IMR-90 (cell line): ENCODE measurements around the gene TBC1D22A. TPM values are rescaled to one million over a fixed set of nuclear protein-coding genes. Genes with fewer than 3 reads are reported as not detected.
A peak's percentile ranks its signal among the peaks of the same experiment; 100 is the strongest.

ENCODE experiments used
- ATAC-seq: fragments of 200-7000 bp; cut with Tn5 transposase; 2 replicates; pipeline ENCODE4 v1.9.1; 2020; ENCODE audit warnings: low read depth, mild to moderate bottlenecking, moderate library complexity
- BruUV-seq: library from RNA; stranded (reverse); fragments of 400-500 nt; replicated peaks from 2 replicates; lab custom pipeline; 2021; lab: Mats Ljungman, UMichigan
- CTCF ChIA-PET: fragments of 300-600 bp; formaldehyde crosslinking; extraction: SDS; loops from one replicate; lab custom pipeline; 2021; ENCODE audit warnings: antibody characterized with exemption; lab: Yijun Ruan, JAX
- POLR2A ChIA-PET: fragments of 300-600 bp; sonication (Branson Sonifier 250); formaldehyde crosslinking; loops from one replicate; lab custom pipeline; 2022; ENCODE audit warnings: antibody characterized with exemption; ENCODE audit not compliant: unreplicated experiment; lab: Charles Lee
- DNase-seq: peaks from one replicate; pipeline ENCODE4 v3.0.0; 2013
- H2AFZ ChIP-seq: replicated peaks from 2 replicates; pipeline ENCODE3; 2013; ENCODE audit warnings: low read length, mild to moderate bottlenecking; ENCODE audit not compliant: poor library complexity
- H2AK5ac ChIP-seq: 2 replicates; pipeline ENCODE4 v1.6.1; 2013; ENCODE audit warnings: low read depth, low read length, inconsistent platforms
- H2AK9ac ChIP-seq: replicated peaks from 2 replicates; pipeline ENCODE3; 2013; ENCODE audit warnings: mild to moderate bottlenecking, low read depth, low read length, moderate library complexity; ENCODE audit not compliant: poor library complexity
- H2BK120ac ChIP-seq: 2 replicates; pipeline ENCODE4 v1.6.1; 2013; ENCODE audit warnings: low read depth, low read length, inconsistent platforms
- H2BK15ac ChIP-seq: 3 replicates; pipeline ENCODE4 v1.6.1; 2013; ENCODE audit warnings: low read depth, low read length, inconsistent platforms
- H2BK20ac ChIP-seq: 2 replicates; pipeline ENCODE4 v1.6.1; 2013; ENCODE audit warnings: low read depth, mild to moderate bottlenecking, inconsistent platforms, low read length, moderate library complexity
- H2BK5ac ChIP-seq: 2 replicates; pipeline ENCODE4 v1.6.1; 2013; ENCODE audit warnings: mild to moderate bottlenecking, low read depth, low read length, inconsistent platforms; ENCODE audit not compliant: poor library complexity, severe bottlenecking
- H3K14ac ChIP-seq: replicated peaks from 2 replicates; pipeline ENCODE4 v1.6.1; 2013; ENCODE audit warnings: low read depth, low read length, inconsistent platforms
- H3K18ac ChIP-seq: 2 replicates; pipeline ENCODE4 v1.6.1; 2013; ENCODE audit warnings: low read depth, low read length, control low read depth
- H3K23ac ChIP-seq: 2 replicates; pipeline ENCODE4 v1.6.1; 2013; ENCODE audit warnings: low read depth, low read length, inconsistent platforms
- H3K27ac ChIP-seq: 2 replicates; pipeline ENCODE4 v1.5.1; 2013; ENCODE audit warnings: mild to moderate bottlenecking, control low read depth, low read length; ENCODE audit not compliant: insufficient read depth
- H3K27me3 ChIP-seq: 2 replicates; pipeline ENCODE4 v1.6.1; 2013; ENCODE audit warnings: low read length; ENCODE audit not compliant: control insufficient read depth, insufficient read depth
- H3K36me3 ChIP-seq: 2 replicates; pipeline ENCODE4 v1.6.1; 2013; ENCODE audit warnings: low read length, mixed read lengths; ENCODE audit not compliant: control insufficient read depth, insufficient read depth
- H3K4ac ChIP-seq: 2 replicates; pipeline ENCODE4 v1.6.1; 2013; ENCODE audit warnings: low read depth, low read length, inconsistent platforms
- H3K4me1 ChIP-seq: 2 replicates; pipeline ENCODE4 v1.6.1; 2013; ENCODE audit warnings: low read length, mixed read lengths; ENCODE audit not compliant: control insufficient read depth, insufficient read depth
- H3K4me2 ChIP-seq: 2 replicates; pipeline ENCODE4 v1.6.1; 2013; ENCODE audit warnings: low read depth, mild to moderate bottlenecking, control low read depth, low read length, moderate library complexity
- H3K4me3 ChIP-seq: 2 replicates; pipeline ENCODE4 v1.5.1; 2013; ENCODE audit warnings: low read depth, mild to moderate bottlenecking, control low read depth, low read length, moderate library complexity; ENCODE audit not compliant: insufficient read depth
- H3K56ac ChIP-seq: 2 replicates; pipeline ENCODE4 v1.6.1; 2013; ENCODE audit warnings: low read length, inconsistent platforms; ENCODE audit not compliant: insufficient read depth; ENCODE audit errors: extremely low read depth
- H3K79me1 ChIP-seq, 2 experiments: 2 replicates each; pipeline ENCODE4 v1.6.1; 2013; ENCODE audit warnings: low read length in 2 of 2, inconsistent platforms in 1 of 2, low read depth in 1 of 2
- H3K9ac ChIP-seq: 2 replicates; pipeline ENCODE4 v1.6.1; 2013; ENCODE audit warnings: low read depth, low read length, control low read depth
- H3K9me1 ChIP-seq: 2 replicates; pipeline ENCODE4 v1.6.1; 2013; ENCODE audit warnings: low read length, inconsistent platforms; ENCODE audit not compliant: insufficient read depth
- H3K9me3 ChIP-seq: 2 replicates; pipeline ENCODE4 v1.6.1; 2013; ENCODE audit warnings: low read length; ENCODE audit not compliant: control insufficient read depth, insufficient read depth
- H4K20me1 ChIP-seq: 2 replicates; pipeline ENCODE4 v1.6.1; 2013; ENCODE audit warnings: low read length, inconsistent platforms; ENCODE audit not compliant: insufficient read depth
- H4K5ac ChIP-seq: 2 replicates; pipeline ENCODE4 v1.6.1; 2013; ENCODE audit warnings: mild to moderate bottlenecking, low read depth, low read length, control low read depth
- H4K8ac ChIP-seq, 2 experiments: 2 replicates each; pipeline ENCODE4 v1.6.1; 2013; ENCODE audit warnings: low read depth in 2 of 2, low read length in 2 of 2, control low read depth in 1 of 2, inconsistent platforms in 1 of 2
- H4K91ac ChIP-seq: 2 replicates; pipeline ENCODE4 v1.6.1; 2013; ENCODE audit warnings: low read depth, low read length, inconsistent platforms; ENCODE audit not compliant: insufficient read depth
- BHLHE40 ChIP-seq: fragments of 150-350 bp; IDR thresholded peaks from 2 replicates; pipeline ENCODE4 v1.6.1; 2016; ENCODE audit warnings: mild to moderate bottlenecking, low read depth, low read length
- CHD1 ChIP-seq: IDR thresholded peaks from 2 replicates; pipeline ENCODE4 v1.6.1; 2012; ENCODE audit warnings: low read depth, low read length, improper control_type of control experiment
- FOS ChIP-seq: fragments of 150-350 bp; IDR thresholded peaks from 2 replicates; pipeline ENCODE4 v1.6.1; 2016; ENCODE audit warnings: low read depth, low read length
- MAFK ChIP-seq: IDR thresholded peaks from 2 replicates; pipeline ENCODE4 v1.6.1; 2012; ENCODE audit warnings: low read depth, low read length, improper control_type of control experiment
- MXI1 ChIP-seq: IDR thresholded peaks from 2 replicates; pipeline ENCODE4 v1.6.1; 2012; ENCODE audit warnings: low read depth, mild to moderate bottlenecking, low read length, moderate library complexity, borderline replicate concordance
- RAD21 ChIP-seq: IDR thresholded peaks from 2 replicates; pipeline ENCODE4 v1.6.1; 2012; ENCODE audit warnings: low read length, improper control_type of control experiment
- RCOR1 ChIP-seq: IDR thresholded peaks from 2 replicates; pipeline ENCODE4 v1.6.1; 2012; ENCODE audit warnings: mild to moderate bottlenecking, low read length, improper control_type of control experiment; ENCODE audit not compliant: insufficient replicate concordance
- WGBS, 2 experiments: methylation state at CpG; one replicate each; pipeline versions ENCODE4 v1.1.5 to v1.1.7; 2013; ENCODE audit warnings: missing lambda C conversion rate in 2 of 2; ENCODE audit not compliant: insufficient read length in 1 of 2; ENCODE audit errors: extremely low coverage in 2 of 2; 5-methylcytosine and 5-hydroxymethylcytosine counted together
- dilution Hi-C: fragments of 300-500 bp; cut with HindIII; formaldehyde crosslinking; loops from one replicate; pipeline ENCODE4 v1.14.3; 2018; ENCODE audit warnings: low sequenced_read_pairs; ENCODE audit not compliant: unreplicated experiment
- in situ Hi-C: fragments of 300-500 bp; cut with MboI; formaldehyde crosslinking; loops from 3 replicates; pipeline ENCODE4 v1.14.3; 2019; ENCODE audit warnings: low sequenced_read_pairs, inconsistent platforms, mixed read lengths
- intact Hi-C: fragments of 100-400 bp; cut with micrococcal nuclease; formaldehyde crosslinking; loops from 2 replicates; pipeline ENCODE4 v1.10.0; 2022
- polyA plus RNA-seq, 3 experiments: library from polyadenylated mRNA; depleted of rRNA; stranded (reverse); fragments of >200 nt; gene quantifications; 2 replicates each; pipeline ENCODE4 v1.2.3, GENCODE V29; 2012; ENCODE audit warnings: low replicate concordance in 1 of 3
- total RNA-seq: library from RNA; depleted of rRNA; stranded (reverse); fragments of >200 nt; gene quantifications from 2 replicates; pipeline ENCODE4 v1.2.3, GENCODE V29; 2012
- TF ChIP-seq, protein P1 (sequence below): fragments of 150-350 bp; IDR thresholded peaks from 2 replicates; pipeline ENCODE4 v1.6.1; 2016; ENCODE audit warnings: low read depth, mild to moderate bottlenecking, low read length, moderate library complexity, borderline replicate concordance
- TF ChIP-seq, protein P2 (sequence below): fragments of 150-350 bp; IDR thresholded peaks from 2 replicates; pipeline ENCODE4 v1.6.1; 2017; ENCODE audit warnings: mild to moderate bottlenecking, antibody characterized with exemption, low read length, low read depth

TBC1D22A gene
- total and polyA plus RNA-seq, 2 of the 4 experiments (the other 2 are of a cell fraction), result 9.0 to 16.7 TPM

DNA sequence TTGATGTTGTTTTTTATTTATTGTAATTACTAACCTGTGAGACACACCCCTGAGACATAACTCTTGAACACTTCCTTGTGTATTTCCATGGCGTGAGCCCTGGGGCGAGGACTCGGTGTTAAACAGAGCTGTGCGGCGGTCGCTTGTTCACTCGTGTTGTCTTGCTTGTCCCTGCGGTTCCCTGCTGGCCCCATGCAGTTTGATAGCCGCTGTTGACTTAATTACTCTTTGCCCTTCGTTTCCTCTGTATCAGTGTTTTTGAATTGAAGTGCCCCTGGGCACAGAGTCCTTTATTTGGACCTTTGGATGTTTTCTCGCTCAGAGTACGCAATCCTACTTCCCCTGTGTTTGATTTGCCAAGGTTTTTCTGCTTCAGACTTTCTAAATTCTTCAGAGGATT is 52.7 kb downstream of the TBC1D22A start:
- Histone ChIP-seq H2BK120ac (no peak overlapping the region), H3K4me2 (no peak overlapping the region), H3K9me1 (peaks cover 10% of the 10 kb centered on the region), H3K56ac (no peak overlapping the region), H3K27ac (no peak overlapping the region), H2AK5ac (0 out of 2 replicates have a peak overlapping the region, but pooled peaks have one; percentile 8), H3K27me3 (no peaks in the 10 kb centered on the region), H4K20me1 (peaks cover 34% of the 10 kb centered on the region; the same call in 1 of the 2 replicates), H2BK20ac (no peak overlapping the region), H3K79me1 (peaks cover 20 to 48% of the 10 kb centered on the region in 2 experiments), H4K8ac (no peak overlapping the region), H3K18ac (no peak overlapping the region), H3K4me3 (no peak overlapping the region), H4K91ac (no peak overlapping the region; the same call in 1 of the 2 replicates), H2AFZ (no peak overlapping the region), H3K4me1 (peaks cover 14% of the 10 kb centered on the region), H4K5ac (no peak overlapping the region), H3K36me3 (peaks cover 4% of the 10 kb centered on the region; the same call in 1 of the 2 replicates), H2BK15ac (no peak overlapping the region), H2AK9ac (no peak overlapping the region), H3K23ac (no peak overlapping the region), H2BK5ac (no peak overlapping the region), H3K4ac (no peak overlapping the region), H3K9ac (no peak overlapping the region), H3K14ac (no peak overlapping the region), H3K9me3 (no peaks in the 10 kb centered on the region)
- DNase-seq (no peak), ATAC-seq (no peak)
- TF ChIP-seq MAFK, result no peak
- TF ChIP-seq MXI1, result no peak
- TF ChIP-seq, protein P1, sequence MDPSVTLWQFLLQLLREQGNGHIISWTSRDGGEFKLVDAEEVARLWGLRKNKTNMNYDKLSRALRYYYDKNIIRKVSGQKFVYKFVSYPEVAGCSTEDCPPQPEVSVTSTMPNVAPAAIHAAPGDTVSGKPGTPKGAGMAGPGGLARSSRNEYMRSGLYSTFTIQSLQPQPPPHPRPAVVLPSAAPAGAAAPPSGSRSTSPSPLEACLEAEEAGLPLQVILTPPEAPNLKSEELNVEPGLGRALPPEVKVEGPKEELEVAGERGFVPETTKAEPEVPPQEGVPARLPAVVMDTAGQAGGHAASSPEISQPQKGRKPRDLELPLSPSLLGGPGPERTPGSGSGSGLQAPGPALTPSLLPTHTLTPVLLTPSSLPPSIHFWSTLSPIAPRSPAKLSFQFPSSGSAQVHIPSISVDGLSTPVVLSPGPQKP, result no peak
- TF ChIP-seq RAD21, result no peak
- TF ChIP-seq RCOR1, result no peak
- no peak for TF ChIP-seq BHLHE40
- no peak for TF ChIP-seq FOS
- TF ChIP-seq, protein P2, sequence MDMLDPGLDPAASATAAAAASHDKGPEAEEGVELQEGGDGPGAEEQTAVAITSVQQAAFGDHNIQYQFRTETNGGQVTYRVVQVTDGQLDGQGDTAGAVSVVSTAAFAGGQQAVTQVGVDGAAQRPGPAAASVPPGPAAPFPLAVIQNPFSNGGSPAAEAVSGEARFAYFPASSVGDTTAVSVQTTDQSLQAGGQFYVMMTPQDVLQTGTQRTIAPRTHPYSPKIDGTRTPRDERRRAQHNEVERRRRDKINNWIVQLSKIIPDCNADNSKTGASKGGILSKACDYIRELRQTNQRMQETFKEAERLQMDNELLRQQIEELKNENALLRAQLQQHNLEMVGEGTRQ, result no peak
- no peak for TF ChIP-seq CHD1
- dilution Hi-C loops (no loop called here), intact Hi-C loops (loop anchor here (2.0 kb wide), 1 partner anchor 60 kb away; no protein-coding TSS in a partner anchor), in situ Hi-C loops (no loop called here)
- CTCF ChIA-PET, result no interaction called here
- BruUV-seq, result no TSS peak
- WGBS, 2 experiments, result 99% methylated on average over 9 of the region's 12 CpGs; no CpG with 5 or more reads in 1 of the 2 experiments
- POLR2A ChIA-PET, result no interaction called here
